Rectal smooth muscle tissue (tissue), 1 donor: ENCODE measurements around the gene ITGA7.

Experiments used
- H3K27ac ChIP-seq: one replicate; pipeline ENCODE4 v1.7.0; 2013; ENCODE audit warnings: low read depth, low read length, inconsistent platforms
- H3K27me3 ChIP-seq: one replicate; pipeline ENCODE4 v1.7.0; 2013; ENCODE audit warnings: low read length; ENCODE audit not compliant: control insufficient read depth, insufficient read depth
- H3K36me3 ChIP-seq: one replicate; pipeline ENCODE4 v1.7.0; 2013; ENCODE audit warnings: low read length; ENCODE audit not compliant: control insufficient read depth, insufficient read depth
- H3K4me1 ChIP-seq: one replicate; pipeline ENCODE4 v1.7.0; 2013; ENCODE audit warnings: low read length; ENCODE audit not compliant: control insufficient read depth, insufficient read depth
- H3K4me3 ChIP-seq: one replicate; pipeline ENCODE4 v1.7.0; 2013; ENCODE audit warnings: low read length
- H3K9ac ChIP-seq: one replicate; pipeline ENCODE4 v1.7.0; 2013; ENCODE audit warnings: low read length

The ITGA7 gene

DNA sequence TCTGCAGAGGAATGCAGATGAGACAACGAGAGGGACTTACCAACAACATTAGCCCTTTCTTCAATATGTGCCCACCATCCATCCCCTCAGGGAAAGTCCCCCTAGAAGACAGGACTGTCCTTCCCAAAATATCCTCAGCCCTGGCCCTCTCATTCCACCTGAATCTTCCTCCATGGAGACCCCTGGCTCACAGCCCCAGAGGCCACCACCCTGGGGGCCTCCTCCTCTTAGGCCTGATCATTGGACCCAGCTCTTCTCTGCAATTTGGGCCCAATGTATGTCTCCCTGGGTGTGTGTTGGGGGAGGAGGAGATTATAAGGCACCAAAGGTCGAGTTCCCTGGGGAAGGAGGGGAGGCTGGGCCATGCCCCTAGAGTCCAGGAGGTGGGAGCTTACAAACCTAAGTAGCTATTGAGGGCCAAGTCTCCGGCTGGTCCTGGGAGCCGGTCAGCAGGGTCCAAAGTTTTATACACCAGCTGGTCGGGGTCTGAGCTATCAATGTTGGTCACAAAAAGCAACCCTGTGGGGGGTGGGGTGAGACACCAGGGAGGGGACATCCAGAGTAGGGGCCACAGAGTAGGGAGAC lies 8.1 kb downstream of the ITGA7 start:
- peaks cover 20% of the 10 kb centered on the region for H3K4me1 ChIP-seq
- H3K36me3 ChIP-seq, result peaks cover 3% of the 10 kb centered on the region
- H3K4me3 ChIP-seq, result no peak overlapping the region
- no peak overlapping the region for H3K9ac ChIP-seq
- H3K27me3 ChIP-seq, result no peaks in the 10 kb centered on the region
- no peak overlapping the region for H3K27ac ChIP-seq

DNA sequence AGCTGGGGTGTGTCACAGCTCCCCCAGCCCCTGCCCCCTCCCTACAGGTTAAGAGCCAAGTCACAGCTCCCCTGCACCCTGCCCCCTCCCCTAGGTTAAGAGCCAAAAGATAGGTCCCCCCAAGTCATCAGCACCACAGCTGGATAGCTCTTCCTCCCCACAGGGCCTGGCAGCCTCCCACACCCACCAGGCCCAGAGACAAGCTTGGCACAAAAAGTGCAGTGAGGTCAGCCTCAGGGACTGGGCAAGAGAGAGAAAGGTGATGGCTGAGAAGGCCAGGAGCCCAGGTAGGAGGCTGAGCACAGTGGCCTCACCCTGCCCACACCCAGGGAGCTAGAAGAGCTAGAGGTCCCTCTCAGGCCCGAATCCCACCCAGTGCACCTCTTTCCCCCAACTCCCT lies 8.7 kb downstream of the ITGA7 start:
- Histone ChIP-seq H3K27ac (no peak overlapping the region), H3K4me3 (no peak overlapping the region), H3K4me1 (peaks cover 15% of the 10 kb centered on the region), H3K36me3 (peaks cover 7% of the 10 kb centered on the region), H3K9ac (no peak overlapping the region), H3K27me3 (no peaks in the 10 kb centered on the region)

DNA sequence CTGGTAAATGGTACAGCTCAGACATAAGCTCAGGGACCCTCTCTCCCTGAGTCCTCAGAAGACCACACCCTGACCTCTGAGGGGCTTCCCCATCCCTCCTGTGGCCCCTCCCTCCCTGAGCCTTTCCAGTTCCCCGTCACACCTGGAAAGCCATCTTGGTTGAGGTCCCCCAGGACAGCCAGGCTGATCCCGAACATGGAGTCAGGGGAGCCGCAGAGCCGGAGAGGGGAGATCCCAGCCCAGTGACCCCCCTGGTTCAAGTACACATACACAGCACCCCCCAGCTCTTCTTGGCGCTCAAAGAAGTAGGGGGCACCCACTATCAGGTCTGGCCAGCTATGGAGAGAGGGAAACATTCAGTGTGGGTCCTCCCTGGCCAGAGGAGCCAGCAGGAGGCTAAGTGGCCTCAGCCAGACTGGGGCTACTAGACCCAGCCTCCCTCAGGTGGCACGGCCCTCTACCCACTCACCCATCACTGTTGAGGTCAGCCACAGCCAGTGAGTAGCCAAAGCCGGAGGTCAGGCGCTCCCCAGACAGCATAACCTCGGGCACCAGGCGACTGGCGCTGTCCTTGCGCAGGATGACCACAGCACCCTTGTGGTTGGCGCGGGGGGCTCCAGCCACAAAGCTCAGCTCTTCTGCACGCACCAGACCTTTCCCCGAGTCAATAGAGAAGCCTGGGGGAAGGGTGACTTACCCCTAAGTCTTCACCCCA lies 9.3 kb downstream of the ITGA7 start:
- Histone ChIP-seq H3K36me3 (peaks cover 9% of the 10 kb centered on the region), H3K27me3 (no peaks in the 10 kb centered on the region), H3K4me1 (peaks cover 11% of the 10 kb centered on the region), H3K27ac (no peak overlapping the region), H3K9ac (no peak overlapping the region), H3K4me3 (no peak overlapping the region)

DNA sequence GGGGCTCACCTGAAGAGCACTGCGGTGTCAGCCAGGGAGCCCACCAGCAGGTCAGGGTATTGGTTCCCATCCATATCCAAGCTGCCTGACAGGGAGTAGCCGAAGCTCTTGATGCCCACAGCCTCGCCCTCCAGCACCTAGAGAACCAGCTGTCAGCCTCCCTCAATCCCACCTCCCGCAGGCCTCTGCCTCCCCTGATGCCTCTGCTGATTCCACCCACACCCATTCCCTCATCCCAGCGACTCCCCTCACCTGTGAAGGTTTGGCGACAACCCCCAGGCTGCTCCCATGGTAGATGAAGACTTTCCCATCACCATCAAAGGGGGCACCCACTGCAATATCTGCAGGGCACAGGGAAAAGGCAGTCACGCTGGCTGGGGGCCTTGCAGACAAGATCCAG lies 10.0 kb downstream of the ITGA7 start:
- H3K9ac ChIP-seq, result no peak overlapping the region
- no peak overlapping the region for H3K4me3 ChIP-seq
- peaks cover 9% of the 10 kb centered on the region for H3K36me3 ChIP-seq
- H3K27ac ChIP-seq, result no peak overlapping the region
- peaks cover 5% of the 10 kb centered on the region for H3K4me1 ChIP-seq
- H3K27me3 ChIP-seq, result no peaks in the 10 kb centered on the region

DNA sequence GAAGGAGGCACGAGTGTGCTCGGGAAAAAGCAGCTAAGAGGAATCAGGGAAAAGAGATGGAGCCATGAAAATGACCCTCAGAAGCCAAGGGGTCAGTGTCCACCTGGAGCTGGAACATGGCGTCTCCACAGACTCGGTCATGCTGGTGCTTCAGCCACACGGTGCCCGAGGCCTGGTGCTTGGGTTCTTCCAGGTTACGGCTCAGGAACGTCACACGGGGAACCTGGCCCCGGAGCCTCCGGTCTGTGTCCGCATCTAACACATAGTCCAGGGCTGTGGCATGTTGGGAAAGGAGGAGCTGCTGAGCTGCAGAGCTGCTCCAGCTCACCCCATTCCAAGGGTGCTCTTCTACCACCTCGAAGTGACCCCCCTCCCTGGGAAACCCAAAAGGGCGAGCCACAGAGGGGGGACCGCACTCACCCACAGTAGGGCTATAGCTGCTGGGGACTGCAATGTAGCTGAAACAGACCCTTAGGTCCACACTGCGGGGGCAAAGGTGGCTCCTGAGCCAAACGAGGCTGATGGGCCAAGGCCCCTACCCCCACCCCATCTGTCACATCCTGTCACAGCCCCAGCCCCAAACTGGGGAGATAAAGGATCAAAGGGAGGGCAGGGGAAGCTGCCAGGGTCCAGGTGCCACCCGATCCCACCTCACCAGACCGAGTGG lies 10.8 kb downstream of the ITGA7 start:
- Histone ChIP-seq H3K4me3 (no peak overlapping the region), H3K36me3 (peaks cover 9% of the 10 kb centered on the region), H3K27ac (no peak overlapping the region)

DNA sequence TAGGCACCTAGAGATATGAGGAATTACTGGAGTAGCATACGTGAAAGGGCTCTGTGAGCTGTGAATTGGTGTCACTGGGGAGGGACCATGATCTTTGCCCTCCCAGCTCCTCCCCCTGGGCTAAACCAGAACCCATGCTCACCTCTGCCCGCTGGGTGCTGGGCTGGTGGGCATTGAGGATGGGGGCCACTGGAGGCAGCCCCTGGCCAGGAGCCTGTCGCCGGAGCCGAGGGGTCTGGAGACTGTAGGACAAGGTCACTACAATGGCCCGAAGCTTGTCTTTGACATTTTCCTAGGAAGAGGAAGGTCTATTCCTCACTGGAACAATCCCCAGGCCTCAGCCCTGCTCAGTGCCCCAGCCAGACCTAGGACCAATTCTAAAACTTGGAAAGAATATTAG lies 11.6 kb downstream of the ITGA7 start:
- Histone ChIP-seq H3K4me1 (peaks cover 4% of the 10 kb centered on the region), H3K27me3 (no peaks in the 10 kb centered on the region), H3K4me3 (no peak overlapping the region), H3K27ac (no peak overlapping the region), H3K36me3 (peaks cover 12% of the 10 kb centered on the region), H3K9ac (no peak overlapping the region)

More for the DNA sequence above, 10.8 kb downstream of the ITGA7 start:
- Histone ChIP-seq H3K27me3 (no peaks in the 10 kb centered on the region), H3K9ac (no peak overlapping the region), H3K4me1 (peaks cover 5% of the 10 kb centered on the region)

DNA sequence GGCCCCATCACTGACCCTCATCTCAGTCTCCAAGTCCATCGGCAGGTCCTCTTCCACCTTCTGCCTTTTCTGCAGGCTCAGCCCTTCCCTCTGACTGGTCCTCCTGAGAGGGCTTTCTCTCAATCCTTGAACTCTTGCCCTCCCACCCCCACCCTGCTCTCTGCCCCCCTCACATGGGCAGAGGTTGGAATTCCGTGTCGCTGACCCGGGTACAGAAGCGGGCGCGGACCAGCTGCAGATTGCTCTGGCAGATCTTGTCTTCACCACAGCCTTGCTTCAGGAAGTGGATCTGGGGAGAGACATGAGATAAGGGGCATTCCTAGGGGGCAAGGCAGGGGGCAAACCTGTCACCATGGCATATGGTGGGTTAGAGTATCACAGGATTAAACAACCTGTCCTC lies 12.4 kb downstream of the ITGA7 start:
- H3K27ac ChIP-seq, result no peak overlapping the region

DNA sequence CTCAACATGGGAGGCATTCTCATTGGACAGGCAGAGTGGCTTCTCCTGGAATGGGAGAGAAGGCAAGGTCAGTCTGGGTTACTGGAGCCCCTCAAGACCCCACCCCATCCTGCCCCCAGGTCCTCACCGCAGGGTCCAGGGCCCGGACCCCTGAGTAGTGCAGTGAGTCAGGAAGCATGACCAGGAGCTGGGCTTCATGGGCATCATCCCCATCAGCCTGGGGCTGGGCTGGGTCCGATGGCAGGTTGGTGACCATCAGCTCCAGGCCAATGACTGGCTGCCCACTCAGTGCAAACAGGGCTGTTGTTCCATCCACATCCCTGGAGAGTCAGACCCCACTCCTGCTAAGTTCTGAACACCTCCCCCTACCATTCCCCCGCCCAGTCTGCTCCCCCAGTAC lies 13.1 kb downstream of the ITGA7 start:
- peaks cover 12% of the 10 kb centered on the region for H3K36me3 ChIP-seq
- no peak overlapping the region for H3K9ac ChIP-seq
- no peak overlapping the region for H3K27ac ChIP-seq
- no peak overlapping the region for H3K4me3 ChIP-seq
- no peaks in the 10 kb centered on the region for H3K4me1 ChIP-seq
- H3K27me3 ChIP-seq, result no peaks in the 10 kb centered on the region

More for the DNA sequence above, 12.4 kb downstream of the ITGA7 start:
- no peak overlapping the region for H3K9ac ChIP-seq
- H3K4me1 ChIP-seq, result no peaks in the 10 kb centered on the region
- H3K27me3 ChIP-seq, result no peaks in the 10 kb centered on the region
- H3K36me3 ChIP-seq, result peaks cover 12% of the 10 kb centered on the region
- no peak overlapping the region for H3K4me3 ChIP-seq

DNA sequence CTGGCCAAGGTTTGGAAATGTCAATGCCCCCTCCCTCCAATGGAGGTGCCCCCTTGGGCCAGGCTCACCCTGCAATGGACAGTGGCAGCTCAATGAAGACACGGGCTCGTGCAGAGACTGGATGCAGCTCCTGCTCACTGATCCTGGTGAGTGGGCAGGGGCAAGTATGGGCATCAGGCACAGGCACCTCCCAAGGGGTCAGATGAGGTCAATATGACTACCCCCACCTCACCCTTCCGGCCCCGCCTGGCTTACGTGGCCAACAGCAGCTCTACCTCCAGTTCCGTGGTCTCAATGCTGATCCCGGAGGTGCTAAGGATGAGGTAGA lies 13.6 kb downstream of the ITGA7 start:
- H3K4me1 ChIP-seq, result no peaks in the 10 kb centered on the region
- no peak overlapping the region for H3K9ac ChIP-seq
- H3K36me3 ChIP-seq, result peaks cover 12% of the 10 kb centered on the region
- no peaks in the 10 kb centered on the region for H3K27me3 ChIP-seq
- no peak overlapping the region for H3K4me3 ChIP-seq
- H3K27ac ChIP-seq, result no peak overlapping the region

DNA sequence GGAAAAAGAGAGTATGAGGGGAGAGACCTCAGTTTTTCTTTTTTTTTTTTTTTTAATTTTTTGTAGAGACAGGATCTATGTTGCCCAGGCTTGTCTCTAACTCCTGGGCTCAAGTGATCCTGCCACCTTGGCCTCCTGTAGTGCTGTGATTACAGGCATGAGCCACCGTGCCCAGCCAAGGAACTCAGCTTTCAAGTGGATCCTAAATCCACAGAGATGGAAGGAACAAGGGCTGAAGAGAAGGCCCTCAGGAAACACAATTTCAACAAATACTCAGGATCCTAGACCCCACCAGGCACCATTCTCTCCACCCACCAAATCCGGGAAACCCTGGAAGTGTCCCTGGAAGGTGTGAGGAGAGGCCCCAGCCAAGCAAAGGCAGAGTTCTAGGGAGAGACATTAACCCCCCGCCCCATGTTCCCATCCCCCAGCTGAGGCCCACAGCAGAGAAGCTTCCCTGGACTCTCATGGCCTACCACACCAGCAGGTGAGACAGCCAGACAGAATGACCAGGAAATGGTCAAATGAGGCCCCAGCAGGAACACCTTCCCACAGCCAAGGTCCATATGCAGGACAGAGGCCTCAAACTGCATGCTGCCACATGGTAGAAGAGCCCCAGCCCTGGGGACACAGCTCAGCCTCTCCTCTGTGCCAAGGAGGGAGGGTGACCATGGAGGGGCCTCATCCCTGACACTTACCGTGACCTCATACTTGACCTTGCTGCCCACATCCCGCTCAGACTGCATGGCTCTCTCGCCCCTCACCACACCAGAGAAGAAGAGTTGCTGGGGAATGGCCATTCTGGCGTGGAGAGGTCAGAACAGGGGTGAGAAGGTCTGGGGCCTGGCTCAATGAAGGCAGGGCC lies 14.1 kb downstream of the ITGA7 start:
- Histone ChIP-seq H3K27me3 (no peaks in the 10 kb centered on the region), H3K4me3 (no peak overlapping the region), H3K27ac (no peak overlapping the region), H3K36me3 (peaks cover 12% of the 10 kb centered on the region), H3K9ac (no peak overlapping the region), H3K4me1 (no peaks in the 10 kb centered on the region)

DNA sequence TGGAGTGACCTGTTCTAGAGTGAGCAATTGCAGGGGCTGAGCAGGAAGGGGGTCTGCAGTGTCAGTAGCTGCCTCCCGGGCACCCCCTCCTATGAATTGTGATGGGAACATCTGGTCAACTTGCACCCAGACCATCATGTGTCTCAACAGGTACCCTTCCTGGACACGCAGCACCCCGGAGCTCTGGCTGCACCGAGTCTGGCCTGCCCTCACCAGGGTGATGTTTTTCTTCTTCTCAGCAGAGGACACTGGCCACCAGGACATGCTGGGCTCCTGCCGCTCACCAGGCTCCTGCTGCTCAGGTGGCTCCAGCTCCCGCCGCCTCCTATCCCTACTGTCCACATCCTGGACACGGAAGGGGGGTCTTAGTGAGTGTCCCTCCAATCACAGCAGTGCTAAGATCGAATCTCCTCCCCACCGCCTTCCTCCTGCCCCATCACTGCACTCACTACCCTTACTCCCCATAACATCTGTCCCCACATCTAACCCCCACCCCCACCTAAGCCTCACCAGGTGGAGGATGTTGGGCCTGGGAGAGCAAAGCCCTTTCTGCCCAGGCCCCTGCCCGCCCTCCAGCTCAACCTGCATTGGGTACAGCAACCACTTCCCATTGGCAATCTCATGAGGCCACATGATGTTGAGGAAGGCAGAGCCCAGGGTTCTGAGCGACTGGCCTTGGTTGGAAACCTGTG lies 14.9 kb downstream of the ITGA7 start:
- Histone ChIP-seq H3K4me1 (no peaks in the 10 kb centered on the region), H3K36me3 (peaks cover 15% of the 10 kb centered on the region), H3K27me3 (no peaks in the 10 kb centered on the region), H3K9ac (no peak overlapping the region), H3K4me3 (no peak overlapping the region), H3K27ac (no peak overlapping the region)
